NCI-H1417 (cell line): ENCODE measurements around the gene KCND3.

Experiments used
- DNase-seq, 3 experiments: peaks; one replicate each; lab custom pipeline; 2025; lab: John Stamatoyannopoulos, UW

The KCND3 gene

GRCh38 chr1:111778066-111778465 is 211.4 kb downstream of the KCND3 start:
- DNase-seq: no peak

- no peak for DNase-seq
These were observed 212.2 kb downstream of the KCND3 start for GRCh38 chr1:111777301-111777700.

GRCh38 chr1:111776861-111777260 is 212.6 kb downstream of the KCND3 start:
- DNase-seq: no peak

DNA sequence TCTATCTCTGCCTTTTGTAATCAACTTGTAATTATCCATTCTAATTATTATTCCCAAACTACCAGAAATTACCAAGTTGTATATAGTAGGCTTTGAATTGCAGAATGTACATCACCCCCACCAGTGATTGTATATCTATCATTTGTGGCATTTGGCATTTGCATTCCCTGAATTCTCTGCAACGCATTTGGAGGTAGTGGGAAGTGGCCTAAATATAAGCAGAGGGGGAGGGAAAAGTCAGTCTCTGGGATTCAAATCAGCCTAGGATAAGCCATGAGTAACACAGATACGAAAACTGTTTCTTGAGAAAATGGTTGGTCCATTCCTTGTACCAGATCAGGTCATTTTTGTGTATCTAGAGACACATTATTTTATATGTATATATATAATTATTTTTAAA is 213.1 kb downstream of the KCND3 start:
- no peak for DNase-seq

DNA sequence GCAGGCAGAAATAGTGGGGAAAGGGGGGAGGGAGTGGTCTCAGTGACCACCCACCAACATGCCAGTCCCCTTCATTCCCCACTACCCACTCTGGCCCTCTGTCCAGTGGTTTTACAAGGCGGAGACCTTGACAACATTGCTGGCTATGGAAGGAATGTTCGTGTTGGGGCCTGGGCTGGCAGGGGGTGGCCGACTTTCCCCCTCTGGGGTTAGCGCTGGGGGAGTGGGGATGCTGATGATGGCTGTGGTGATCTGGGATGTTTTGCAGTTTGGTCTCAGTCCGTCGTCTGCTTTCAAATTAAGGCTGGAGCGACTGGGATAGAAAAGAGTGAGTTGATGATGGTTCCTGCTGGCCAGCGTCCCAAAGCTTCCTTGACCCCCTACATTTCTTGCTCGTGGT is 213.5 kb downstream of the KCND3 start:
- DNase-seq: no peak

DNA sequence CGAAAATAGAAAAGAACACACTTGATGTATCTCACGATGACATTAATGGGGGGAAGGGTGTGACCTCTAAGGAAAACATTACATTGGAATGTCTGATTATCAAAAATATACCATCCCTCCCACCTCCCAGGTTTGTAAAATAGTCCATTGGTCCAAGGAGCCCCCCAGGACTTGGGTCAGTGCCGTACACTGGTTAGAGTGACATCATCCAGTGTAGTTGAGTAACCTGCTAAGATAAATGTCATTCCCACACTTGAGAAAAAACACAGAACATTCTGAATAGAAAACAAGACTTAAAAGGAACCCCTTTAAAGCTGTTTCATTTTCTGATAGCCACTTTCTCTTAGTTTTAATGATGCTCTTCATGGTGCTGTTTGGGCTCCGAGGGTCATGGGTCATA is 218.6 kb downstream of the KCND3 start:
- DNase-seq: no peak

DNA sequence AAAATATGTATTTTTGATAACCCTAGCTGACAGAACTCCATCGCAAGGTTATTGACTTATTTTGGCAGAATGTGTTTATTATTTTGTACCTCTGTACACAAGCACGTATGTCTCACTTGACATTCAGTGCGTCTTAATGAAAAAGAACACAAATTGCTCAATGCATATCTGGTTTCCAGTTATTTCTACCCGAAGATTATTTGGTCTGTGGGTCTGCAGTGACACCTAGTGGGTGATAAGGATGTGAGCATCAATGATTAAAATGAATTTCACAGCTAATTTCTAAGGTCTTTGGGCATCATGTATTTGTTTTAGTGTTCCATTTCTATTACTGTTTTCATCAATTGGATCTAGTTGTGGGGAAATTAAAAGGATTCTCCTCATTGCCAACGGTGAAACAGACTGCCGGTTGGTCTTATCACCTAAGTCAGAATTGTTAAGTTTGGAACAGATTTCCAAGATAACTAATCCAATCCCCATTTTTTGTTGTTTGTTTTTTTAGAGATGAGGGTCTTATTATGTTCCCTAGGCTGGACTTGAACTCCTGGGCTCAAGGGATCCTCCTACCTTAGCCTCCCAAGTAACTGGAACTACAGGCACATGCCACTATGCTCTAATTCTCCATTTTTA is 219.8 kb downstream of the KCND3 start:
- DNase-seq: peak; percentile 17 to 75 (median 51)

DNA sequence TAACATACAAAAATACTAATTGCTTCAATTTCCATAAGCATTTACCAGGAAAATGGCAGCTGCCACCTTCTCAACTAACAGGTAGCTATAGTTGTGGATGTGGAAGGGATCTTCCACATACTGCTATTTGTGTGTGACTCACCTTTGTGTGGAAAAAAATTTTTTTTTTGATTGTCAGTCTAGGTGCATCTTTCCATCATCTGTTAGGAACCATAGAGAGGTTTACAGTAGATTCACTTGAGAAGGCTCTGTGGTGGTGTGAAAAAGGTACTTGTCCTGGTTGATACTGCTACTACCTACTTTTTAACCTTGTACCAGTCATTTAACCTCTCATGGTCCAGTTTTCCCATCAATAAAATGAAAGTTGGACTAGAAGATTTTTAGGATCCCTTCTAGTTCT is 220.8 kb downstream of the KCND3 start:
- no peak for DNase-seq

GRCh38 chr1:111768023-111768422 is 221.4 kb downstream of the KCND3 start:
- DNase-seq: no peak

DNA sequence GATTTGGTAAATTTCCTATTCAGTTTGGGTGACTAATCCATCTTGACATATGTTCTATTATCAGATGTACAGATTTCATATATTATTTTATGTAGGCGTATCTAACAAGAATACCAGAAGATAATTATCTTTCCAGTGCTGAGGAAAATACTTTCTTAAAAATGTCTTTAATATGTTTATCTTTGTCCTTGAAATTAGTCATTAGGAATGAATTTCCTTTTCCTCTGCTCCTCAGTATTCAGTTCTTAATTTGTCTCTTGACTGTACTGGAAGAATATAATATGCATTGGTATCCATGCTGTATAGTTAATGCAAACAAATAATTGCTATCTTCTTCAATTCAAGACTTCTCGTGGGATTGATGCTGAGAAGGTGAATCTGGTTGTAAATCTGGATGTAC is 227.1 kb downstream of the KCND3 start:
- DNase-seq: no peak

GRCh38 chr1:111761717-111762116 is 227.8 kb downstream of the KCND3 start:
- DNase-seq: no peak

GRCh38 chr1:111758373-111758772 is 231.1 kb downstream of the KCND3 start:
- peak in 1 of 3 experiments; percentile 4 for DNase-seq

DNA sequence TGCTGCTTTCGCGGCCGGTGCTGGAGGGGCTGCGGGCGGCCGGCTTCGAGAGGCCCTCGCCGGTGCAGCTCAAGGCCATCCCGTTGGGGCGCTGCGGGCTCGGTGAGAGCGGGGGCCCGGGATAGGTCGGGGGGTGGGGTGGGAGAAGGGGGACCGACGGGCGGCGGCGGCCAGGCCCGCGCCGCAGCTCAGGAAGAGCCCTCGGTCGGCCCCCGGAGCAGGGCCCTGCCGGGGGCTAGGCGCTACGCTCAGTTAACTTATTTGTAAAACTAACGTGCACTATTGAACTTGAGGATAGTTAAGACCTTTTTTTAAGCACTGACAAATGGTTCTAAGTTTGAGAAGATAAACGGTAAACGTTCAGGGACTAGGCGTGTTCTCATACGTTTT is 233.3 kb downstream of the KCND3 start:
- DNase-seq: peak in 2 of 3 experiments; percentile 36 to 59

DNA sequence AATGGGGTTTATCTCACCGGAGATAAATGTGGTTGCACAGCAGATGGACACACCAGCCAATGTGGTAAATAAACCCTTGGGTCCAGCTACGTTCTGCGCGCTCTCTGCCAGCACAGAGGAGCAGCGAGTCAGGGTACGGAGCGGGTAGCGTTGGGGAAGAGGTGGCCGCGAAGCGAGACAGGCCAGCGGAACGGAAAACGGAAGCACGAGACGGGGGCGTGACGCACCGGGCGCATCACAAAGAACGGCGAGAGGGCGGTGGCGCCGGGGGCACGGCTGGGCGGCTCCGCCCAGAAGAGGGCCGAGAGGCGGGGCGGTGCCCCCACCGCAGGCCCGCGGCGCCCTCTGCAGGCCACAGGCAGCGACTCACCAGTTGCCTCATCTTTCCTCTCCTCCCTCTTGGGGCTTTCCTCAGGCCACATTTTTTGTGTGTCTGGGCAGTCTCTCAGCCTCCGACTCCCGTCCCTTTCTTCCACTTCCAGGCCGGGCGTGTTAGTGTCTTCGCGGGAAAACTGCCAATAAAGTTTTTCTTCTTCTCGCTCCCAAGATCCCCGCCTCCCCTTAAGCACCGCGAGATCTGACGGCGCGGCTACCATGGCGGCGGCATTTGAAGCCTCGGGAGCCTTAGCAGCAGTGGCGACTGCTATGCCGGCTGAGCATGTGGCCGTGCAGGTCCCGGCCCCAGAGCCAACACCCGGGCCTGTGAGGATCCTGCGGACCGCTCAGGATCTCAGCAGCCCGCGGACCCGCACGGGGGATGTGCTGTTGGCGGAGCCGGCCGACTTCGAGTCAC is 233.9 kb downstream of the KCND3 start, which contains the start of gene DDX20:
Gene DDX20, plus strand, starts transcription at position 571 of the 793 bp plus-strand sequence. Its CDS starts 24 bp downstream, at position 595.
- peak; percentile 97 to 99 (median 97) for DNase-seq

GRCh38 chr1:111754984-111755330 is 234.5 kb downstream of the KCND3 start:
- peak; percentile 75 to 90 (median 80) for DNase-seq

DNA sequence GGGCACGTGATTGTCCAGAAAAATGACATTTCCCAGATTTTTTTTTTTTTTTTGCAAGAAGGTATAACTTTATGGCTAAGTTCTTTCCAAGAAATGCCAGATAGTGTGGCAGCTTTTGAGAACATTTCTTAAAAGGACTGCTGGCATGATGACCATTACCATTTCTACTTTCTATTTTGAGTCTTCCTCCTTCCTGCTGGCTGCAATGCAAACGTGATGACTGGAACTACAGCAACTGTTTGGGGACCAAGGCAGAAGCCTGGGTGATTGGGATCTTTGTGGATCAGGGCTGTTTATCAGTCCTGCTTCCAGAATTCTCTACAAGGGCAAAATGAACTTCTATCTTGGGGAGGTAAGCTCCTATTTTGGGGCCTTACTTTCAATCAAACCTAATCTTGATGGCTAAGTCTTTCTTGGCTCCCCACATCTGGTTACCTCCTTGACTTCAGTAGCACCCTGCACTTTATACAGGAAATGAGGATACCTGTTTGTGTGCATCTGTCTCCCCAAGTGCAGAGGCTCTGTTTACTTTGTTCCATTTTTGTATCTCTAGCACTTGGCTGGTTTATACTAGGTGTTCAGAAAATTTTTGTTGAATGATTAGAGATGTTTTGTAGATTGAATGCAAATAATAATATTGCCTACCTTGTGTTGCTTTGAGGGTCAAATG is 237.4 kb downstream of the KCND3 start:
- DNase-seq: no peak

DNA sequence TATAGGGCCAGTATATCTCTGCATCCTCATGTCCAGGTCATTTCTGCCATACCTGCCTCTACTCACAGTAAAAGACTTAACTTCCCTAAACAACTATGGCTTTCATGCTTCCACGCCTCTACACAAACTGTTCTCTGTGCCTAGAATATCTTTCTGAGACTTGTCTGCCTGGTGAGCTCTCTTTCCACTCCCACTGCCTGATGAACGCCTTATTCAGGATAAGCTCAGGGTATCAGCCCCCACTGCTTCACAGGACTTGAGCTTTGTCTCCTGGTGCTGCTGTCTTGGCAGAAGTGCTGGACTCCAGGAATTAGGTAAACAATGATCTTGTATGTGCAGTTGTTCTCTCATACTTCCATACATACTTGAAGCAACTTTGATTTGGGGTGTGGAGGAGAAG is 238.6 kb downstream of the KCND3 start:
- no peak for DNase-seq

GRCh38 chr1:111749628-111750027 is 239.8 kb downstream of the KCND3 start:
- DNase-seq: no peak

DNA sequence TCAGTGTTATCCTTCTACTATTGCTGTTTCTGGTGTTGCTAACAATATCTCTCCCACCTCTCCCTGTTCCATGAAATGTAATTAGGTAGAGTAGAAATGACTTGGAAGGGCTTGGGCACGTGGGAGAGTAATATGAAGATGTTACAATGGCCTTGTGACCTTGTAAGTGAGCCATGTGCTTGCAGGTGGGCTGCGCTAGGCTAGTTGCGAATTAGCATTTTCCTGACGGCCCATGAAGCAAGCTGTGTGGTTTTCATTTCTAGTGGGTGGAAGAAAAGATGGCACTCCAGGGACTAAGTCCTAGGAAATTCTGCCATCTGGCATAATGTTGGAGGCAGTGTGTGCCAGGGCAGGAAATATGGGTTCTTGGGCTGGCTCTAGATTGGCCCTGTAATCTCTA is 241.5 kb downstream of the KCND3 start:
- DNase-seq: no peak

GRCh38 chr1:111747282-111747734 is 242.2 kb downstream of the KCND3 start:
- peak in 2 of 3 experiments; percentile 12 to 52 for DNase-seq

DNA sequence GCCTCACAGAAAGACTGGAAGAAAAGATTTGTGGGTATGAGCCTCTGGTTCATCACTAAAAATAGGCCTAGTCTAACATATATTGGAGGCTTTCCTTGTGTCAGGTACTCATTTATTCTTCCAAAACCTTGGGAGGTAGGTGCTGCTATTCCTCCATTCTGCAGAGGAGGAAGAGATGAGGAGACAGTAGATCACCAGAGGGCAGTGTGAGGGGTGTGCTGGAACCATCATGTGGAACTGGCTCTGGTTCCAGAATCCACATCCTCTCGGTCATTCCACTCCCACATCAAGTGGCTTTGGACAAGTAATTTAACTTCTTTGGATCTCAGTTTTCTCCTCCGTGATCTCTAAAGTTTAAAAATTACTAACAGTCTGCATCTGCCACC is 242.9 kb downstream of the KCND3 start:
- DNase-seq: no peak

DNA sequence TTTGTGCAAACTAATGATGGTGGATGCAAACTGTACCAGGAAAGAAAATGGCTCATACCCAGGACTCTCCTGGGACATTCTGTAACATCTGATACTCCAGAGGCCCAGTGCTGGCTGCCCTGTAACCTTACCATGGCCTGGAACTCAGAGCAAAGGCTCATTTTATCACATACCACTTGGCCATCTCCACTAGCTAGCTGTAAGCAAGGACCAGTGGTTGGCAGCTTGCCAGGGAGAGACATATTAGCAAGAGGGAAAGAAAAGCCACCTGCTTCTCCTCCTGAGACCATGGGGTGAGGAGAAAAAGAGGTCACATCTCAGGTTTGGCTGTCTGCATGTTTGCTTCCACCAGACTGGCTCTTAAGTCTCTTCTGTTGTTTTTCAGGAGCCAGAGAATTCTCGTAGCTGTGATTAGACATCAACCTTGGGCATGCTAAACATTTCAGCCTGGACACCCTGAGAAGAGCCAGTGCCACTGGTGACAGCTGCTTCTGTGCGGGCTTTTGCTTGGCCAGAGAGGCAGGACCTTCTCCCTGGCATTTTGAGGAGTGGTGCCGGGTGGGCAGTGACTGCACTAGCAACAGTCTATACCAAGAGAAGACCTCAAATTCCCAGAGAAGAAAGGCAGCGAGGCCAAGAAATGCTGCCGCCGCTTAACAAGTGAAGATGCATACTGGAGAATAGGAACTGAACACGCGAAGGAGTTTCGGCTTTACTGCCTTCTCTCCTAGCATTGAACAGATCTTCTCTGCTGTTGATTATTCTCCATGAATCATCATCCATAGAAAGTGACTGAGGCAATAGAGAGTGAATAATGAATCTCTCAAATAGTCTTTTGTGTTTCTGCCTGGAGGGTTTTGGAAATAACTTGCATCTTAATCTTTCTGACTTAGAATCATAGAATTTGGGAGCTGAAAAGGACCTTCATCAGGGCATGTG is 243.5 kb downstream of the KCND3 start:
- DNase-seq: peak in 2 of 3 experiments; percentile 53 to 62
